ENCODE results near the gene LDLRAD4.

The LDLRAD4 gene

DNA sequence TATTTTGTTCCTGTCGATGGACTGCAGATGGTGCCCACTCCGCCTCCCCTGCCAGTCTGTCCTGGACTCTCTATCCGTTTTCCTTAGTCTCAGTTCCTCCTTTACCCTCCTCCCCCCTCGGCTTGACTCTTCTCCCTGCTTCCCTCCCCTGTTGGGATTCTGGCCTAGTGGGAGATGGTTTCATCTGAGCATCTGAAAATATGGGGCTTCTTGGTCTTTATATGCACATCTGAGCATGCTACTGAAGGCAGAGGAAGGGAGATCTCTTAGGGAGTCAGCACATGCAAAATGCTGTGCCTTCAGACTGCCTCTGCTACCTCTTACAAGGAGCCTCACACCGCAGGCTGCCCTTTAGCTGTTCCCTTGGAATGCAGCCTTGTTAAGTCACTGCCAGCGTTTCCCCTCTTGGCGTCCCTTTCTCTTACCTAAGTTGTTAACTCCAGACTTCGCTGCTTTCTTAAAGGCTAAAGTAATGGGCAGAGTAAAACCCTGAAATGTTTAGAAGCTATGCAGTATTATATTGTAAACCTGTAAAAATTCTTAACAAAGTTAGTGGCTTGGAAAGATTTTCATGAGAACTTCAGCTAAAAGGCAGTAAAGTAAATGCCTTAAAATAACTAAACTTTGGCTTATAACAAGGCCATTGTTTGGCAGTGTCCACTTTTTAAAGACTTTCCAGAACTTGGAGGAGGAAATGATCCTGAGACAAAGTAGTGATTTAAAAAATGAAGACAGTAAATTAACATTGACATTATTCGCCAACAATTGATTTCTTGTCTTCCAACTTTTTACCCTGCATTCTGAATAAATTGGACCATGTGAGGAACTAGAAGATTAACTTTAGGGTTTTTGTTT, 49.8 kb downstream of the LDLRAD4 start:
- no peak for DNase-seq

GRCh38 chr18:13269013-13269280, 50.4 kb downstream of the LDLRAD4 start:
- no peak for DNase-seq

DNA sequence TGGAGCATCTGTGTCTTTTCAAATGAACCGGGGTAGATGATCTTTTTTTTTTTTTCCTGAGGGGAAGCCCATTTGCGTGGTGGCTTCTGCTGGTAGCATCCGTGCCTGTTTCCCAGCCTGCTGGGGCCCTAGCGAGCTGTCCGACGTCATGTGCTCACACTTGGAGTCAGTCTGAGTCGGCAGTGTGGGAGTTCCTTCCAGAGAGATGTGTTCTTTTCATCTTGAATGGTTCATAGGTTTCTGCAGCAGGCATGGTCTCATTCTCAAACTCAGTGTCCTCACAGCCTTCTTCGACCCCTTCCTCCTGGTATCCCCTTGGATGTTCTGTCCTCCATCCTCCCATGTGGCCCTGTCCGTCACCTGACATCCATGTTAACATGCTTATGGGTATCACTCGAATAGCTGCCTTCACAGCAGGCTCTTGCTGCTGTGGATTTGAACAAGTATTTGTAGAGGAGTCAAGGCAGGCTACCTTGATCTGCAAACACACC, 51.0 kb downstream of the LDLRAD4 start:
- no peak for DNase-seq

DNA sequence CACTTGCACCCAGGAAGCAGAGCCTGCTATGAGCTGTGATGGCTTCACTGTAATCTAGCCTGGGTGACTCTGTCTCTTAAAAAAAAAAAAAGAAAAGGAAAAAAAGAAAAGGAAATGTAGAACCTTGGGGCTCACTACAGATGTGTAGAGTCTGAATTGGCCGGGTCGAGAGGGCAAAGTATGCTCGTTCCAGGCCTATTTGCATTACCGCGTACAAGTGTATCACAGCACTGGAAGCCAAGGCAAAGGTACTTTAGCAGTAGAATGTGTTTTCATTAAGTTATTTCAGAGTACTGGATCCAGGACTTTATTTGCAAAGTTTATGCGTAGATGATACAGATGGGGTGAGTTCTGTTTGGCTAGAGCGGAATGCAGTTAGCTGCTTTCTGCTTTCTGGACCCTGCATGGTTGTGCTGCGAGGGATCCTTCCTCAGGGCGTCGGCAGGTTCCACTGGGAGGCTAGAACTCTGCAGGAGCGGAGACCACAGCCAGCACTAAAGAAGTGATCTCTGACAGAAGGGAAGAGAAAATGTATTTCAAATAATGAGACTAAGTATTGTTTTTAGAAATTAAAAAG, 51.8 kb downstream of the LDLRAD4 start:
- no peak for DNase-seq

DNA sequence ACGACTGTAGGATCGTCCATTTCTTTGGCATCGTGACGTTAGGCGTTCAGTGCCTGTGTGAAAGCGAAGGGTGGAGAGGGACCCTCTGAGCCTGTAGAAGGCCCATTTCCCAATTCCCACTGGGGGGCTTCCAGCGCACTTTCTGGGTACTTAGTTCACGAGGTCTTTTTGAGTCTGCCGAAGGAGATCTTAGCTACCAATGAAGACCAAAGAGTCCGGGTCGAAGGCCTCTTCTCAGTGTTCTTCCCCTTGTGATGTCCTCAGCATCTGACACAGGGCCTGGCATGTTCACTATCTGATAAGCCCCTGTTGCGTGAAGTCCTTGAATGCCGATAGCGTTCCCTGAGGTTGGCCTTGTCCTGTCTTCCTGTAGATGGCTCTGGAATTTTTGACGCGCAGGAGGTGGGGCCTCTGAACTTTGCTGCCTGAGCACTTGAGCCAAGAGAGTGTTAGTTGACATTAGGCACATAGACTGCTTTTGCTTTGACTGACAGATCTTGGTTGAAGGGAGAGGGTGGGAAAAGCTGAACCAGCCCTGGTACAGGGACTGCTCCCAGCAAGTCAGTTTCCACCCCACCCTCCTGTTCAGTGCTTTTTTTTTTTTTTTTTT, 52.8 kb downstream of the LDLRAD4 start:
- no peak for DNase-seq

DNA sequence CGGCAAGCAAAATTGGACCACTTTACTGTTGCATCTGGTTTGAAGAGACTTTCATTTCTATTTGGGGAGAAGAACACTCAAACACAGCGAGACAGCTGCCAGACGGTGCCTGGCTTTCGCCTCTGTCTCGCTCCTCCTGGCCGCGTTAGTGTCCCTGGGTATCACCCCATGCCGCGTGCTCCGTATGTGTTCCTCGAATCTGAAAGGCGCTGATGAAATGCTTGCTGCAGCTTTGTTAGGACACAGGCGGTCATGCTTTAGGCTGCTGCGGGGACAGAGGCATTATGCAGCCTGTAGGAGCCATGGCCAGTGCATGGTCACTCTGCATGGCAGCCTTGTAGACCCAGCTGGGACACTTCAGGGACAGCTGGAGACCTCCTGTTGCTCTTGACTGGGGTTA, 53.9 kb downstream of the LDLRAD4 start:
- DNase-seq, result no peak

- DNase-seq, result peak; percentile 46
Observed at GRCh38 chr18:13273800-13274199, 55.2 kb downstream of the LDLRAD4 start.

DNA sequence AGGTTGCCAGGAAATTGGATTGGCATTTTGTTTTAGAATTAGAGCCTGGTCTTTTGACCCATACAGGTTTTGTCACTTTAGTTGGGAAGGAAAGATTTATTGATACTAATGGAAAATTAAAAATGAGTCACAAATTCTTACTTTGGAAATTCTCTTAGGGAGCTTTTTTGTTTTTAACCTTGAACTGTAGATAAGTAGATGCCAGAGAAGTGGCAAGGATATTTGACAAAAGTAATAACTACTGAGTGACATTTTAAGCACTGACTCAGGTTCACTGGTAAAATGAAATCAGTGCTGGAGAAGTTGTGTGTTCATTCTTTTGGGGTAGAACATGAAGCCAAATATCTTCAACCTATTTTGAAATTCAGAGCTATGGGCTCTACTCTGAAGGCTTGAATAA, 56.5 kb downstream of the LDLRAD4 start:
- DNase-seq, result no peak

DNA sequence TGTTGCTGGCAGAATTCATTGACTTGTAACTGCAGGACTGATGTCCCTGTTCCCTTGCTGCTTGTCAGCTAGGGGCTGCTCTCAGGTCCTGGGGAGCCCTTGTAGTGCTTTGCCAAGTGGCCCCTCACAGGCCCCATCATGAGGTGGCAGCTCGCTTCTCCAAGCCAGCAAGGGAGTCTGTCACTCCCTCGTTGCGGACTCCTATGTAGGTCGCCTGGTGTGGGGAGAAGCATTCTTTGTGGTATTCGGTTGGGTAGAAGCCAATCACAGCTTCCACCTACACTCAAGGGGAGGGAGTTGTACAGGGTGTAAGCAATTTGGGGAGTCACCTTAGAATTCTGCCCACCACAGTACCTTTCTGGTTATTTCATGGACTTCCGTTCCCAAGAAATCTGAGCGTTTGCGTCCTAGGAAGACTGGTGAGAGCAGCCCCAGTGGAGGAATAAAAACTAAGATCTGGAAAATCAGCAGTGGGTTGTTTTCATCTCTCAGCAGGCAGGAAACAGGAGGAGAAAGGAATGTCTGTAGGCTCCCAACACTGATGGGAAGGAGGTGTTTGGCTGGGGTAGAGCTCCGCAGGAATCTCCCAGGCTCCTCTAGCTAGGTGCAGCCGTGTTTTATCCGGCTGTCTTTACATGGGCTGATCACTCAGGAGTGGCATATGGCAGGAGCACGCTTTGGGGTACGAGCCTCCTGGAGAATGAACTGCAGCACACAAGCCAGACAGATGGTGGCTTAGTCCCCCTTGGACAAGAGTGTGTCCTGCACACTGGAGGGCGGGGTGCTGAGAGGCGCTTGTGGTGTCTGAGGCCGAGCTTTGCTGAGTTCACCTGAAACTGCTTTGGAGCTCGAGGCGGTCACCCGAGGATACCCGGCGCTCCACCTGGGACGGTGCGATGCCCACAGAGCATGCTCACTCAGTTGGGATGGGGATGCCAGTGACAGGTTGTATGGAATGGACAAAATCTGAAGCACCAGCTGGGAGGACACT, 58.3 kb downstream of the LDLRAD4 start:
- peak; percentile 50 for DNase-seq

DNA sequence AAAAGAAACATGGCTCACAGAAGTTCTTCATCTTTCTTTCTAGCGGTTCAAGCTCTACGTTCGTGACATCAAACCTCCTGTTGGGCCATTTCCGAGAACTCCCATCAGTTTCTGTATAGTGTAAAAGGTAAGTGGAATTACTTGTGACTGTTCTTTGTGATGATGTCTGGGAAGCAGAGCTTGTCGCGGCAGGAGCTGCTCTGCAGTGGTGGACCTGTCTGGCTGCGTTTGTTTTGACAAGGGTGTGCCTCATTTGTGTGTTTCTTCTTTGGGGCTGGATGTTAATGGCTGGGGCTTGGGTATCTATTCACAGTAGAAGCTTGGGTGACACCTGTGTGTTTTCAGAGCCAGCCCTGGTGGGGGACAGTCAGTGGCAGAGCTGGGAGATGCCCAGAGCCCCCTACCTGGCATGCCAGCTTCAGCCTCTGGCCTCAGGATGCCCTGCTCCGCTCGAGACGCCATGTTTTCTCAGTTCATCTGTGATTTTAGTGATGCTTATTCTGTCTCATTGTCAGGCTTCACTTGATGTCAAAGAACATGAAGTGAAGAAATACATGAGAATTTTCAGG, 59.6 kb downstream of the LDLRAD4 start:
- no peak for DNase-seq

GRCh38 chr18:13279181-13280069, 60.9 kb downstream of the LDLRAD4 start:
- DNase-seq, result peak; percentile 34

- no peak for DNase-seq
Observed at GRCh38 chr18:13280070-13280795, 61.7 kb downstream of the LDLRAD4 start.

GRCh38 chr18:13281406-13281805, 62.8 kb downstream of the LDLRAD4 start:
- DNase-seq, result no peak

GRCh38 chr18:13283746-13284145, 65.2 kb downstream of the LDLRAD4 start:
- no peak for DNase-seq

DNA sequence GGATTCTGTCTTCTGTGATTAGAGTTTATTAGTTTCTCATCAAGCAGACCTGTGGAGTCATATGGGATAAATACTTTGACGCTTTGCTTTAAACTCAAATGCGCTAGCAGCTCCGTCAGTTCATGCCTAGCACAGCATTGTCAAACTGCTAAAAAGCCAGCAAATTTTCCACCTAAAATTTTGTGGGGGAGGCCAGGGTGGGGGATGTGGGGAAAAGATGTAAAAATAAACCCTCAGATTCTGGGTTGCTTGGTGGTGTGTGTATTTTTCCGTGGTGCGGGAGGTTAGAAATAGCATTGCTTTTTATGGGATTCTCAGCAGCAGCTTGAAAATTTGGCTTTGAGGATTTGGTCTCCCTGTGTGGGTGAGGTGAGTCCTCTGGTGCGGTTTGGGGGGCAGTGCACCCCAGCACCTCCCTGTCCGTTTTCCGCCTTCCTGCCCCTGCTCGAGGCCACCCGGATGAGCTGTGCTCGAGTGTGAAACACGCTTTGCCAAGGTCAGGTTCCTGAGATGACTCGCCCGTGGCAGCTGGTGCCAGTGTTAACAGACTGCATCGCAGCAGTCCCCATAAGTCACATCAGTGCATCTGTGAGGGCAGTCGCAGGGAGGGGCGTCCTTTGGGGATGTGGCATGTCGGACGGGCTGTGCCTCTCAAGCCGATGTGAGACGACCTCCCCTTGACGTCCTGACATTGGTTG, 65.9 kb downstream of the LDLRAD4 start:
- peak; percentile 30 for DNase-seq

DNA sequence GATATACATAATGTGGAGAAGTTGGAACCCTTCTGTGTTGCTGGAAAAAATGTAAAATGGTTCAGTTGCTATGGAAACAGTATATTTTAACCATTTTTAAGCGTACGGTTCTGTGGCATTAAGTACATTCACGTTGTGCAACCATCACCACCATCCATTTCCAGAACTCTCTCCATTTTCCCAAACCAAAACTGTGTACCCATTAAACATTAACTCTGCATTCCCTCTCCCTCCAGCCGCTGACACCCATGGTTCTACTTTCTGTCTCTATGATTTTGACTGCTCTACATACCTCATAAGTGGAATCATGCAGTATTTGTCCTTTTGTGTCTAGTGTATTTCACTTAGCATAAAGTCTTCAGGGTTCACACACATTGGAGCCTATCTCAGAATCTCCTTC, 67.3 kb downstream of the LDLRAD4 start:
- no peak for DNase-seq

DNA sequence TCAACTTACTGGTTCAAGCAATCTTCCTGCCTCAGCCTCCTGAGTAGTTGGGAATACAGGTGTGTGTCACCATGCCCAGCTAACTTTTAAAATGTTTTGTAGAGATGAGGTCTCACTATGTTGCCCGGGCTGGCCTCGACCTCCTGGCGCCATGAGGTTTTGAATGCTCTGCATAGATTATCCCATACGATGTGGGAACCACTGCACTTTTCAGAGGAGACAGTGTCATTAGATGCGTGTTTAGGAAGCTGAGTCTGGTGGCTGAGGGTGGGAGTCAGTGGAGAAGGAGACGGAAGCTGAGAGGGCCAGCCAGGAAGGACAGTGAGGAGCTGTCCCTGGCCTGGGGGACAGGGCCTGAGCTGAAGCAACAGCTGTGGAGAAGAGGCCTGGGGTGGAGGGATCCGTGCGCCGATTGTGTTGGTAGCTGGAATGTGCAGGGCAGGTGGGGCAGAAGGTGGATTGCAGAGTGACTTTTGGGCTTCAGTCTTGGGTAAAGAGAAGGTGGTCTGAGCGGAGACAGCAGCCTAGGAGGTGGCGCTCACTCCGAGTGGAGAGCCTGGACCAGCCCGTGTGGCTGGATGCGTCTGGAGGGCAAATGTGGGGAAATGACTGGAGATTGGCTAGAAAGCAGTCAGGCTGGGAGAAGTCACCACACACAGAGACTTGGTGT, 68.0 kb downstream of the LDLRAD4 start:
- no peak for DNase-seq

GRCh38 chr18:13287372-13287771, 68.8 kb downstream of the LDLRAD4 start:
- peak; percentile 38 for DNase-seq

DNA sequence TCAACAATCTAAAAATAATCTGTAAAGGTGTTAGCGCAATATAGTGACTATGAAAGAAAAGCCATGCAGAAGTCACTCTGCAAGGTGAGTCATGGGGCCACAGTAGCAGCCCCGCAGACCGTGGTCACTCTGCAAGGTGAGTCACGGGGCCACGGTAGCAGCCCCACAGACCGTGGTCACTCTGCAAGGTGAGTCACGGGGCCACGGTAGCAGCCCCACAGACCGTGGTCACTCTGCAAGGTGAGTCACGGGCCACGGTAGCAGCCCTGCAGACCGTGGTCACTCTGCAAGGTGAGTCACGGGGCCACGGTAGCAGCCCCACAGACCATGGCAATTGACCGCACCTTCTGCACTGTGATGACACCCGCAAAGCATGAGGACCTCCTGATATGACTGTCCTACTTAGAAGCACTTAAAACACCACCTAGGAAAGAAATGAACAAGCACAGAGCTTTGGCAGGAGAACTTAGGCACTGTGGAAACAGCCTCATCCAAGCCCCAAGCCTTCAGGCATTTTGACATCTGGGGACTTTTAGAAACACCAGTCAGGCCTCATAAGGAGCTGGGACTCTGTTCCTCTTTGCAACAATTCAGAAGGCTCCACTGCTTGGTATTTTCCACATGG, 70.1 kb downstream of the LDLRAD4 start:
- no peak for DNase-seq
